ENCODE results near the gene EDDM13.
"Not testable (repeated sequence)": the region's sequence is repeated elsewhere in the genome, so short reads cannot be mapped to it uniquely, and the experiment has no call there.

EDDM13 gene

DNA sequence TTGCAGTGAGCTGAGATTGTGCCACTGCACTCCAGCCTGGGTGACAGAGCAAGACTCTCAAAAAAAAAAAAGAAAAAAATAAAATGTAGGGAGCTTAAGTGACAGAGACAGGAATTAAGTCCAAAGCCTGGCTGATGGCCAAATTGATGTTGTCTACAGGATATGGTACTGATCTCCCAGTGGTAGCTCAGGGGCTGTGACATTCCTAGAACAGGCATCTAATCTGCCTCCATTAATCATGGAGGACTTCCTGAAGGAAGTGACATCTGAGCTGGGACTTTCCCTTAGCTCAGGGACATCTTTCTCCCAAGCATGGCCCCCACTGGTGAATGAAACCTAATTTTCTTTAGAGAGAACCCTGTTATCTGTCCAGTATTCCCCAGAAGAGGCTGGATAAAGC lies 11.4 kb upstream of the EDDM13 start:
- Histone ChIP-seq H3K4me3 (ENCODE audit: insufficient read depth, low read depth, low read length, poor library complexity, severe bottlenecking) (no peak overlapping the region), H3K36me3 (ENCODE audit: control insufficient read depth, insufficient read depth, low read length) (no peaks in the 10 kb centered on the region), H3K9me3 (ENCODE audit: control insufficient read depth, low read length) (no peaks in the 10 kb centered on the region), H3K27me3 (replicated peaks; ENCODE audit: control insufficient read depth, insufficient read depth, low read length, poor library complexity, severe bottlenecking) (no peaks in the 10 kb centered on the region), H3K27ac (ENCODE audit: insufficient read depth, low read length, poor library complexity, severe bottlenecking) (no peak overlapping the region), H3K4me1 (ENCODE audit: control insufficient read depth, insufficient read depth, low read length, poor library complexity, severe bottlenecking) (no peaks in the 10 kb centered on the region)
- no peak for DNase-seq

DNA sequence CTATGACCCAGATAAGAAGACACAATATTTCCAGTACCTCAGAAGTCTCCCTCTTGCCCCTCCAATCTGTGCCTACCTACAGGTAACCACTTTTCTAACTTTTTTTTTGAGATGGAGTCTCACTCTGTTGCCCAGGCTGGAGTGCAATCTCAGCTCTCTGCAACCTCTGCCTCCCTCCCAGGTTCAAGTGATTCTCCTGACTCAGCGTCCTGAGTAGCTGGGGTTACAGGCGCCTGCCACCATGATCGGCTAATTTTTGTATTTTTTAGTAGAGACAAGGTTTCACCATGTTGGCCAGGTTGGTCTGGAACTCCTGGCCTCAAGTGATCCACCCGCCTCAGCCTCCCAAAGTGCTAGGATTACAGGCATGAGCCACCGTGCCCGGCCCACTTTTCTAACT lies 10.6 kb upstream of the EDDM13 start:
- not testable (repeated sequence) for H3K9me3 ChIP-seq (ENCODE audit: control insufficient read depth, low read length); H3K27me3 ChIP-seq (replicated peaks; ENCODE audit: control insufficient read depth, insufficient read depth, low read length, poor library complexity, severe bottlenecking); H3K4me1 ChIP-seq (ENCODE audit: control insufficient read depth, insufficient read depth, low read length, poor library complexity, severe bottlenecking); H3K27ac ChIP-seq (ENCODE audit: insufficient read depth, low read length, poor library complexity, severe bottlenecking); DNase-seq; H3K36me3 ChIP-seq (ENCODE audit: control insufficient read depth, insufficient read depth, low read length); H3K4me3 ChIP-seq (ENCODE audit: insufficient read depth, low read depth, low read length, poor library complexity, severe bottlenecking)

DNA sequence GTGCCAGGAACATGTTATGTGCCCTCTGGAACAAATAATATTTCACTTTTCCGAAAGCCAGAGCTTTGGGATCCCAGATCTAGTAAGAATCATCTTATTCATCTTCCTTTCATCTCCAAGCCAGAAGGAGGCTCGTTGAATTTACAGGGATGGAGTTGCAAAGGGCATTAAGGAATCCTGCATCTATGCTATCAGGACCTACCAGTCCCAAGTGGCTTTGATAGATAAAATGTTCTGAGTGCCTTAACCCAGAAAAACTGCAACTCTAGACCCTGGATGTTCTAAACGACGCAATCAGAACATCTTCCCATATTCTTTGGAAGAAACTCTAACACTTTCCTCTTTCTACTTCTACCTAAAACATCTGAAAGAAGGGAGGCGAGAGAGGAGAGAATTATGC lies 9.2 kb upstream of the EDDM13 start:
- no peak overlapping the region for H3K4me3 ChIP-seq (ENCODE audit: insufficient read depth, low read depth, low read length, poor library complexity, severe bottlenecking)
- no peaks in the 10 kb centered on the region for H3K9me3 ChIP-seq (ENCODE audit: control insufficient read depth, low read length)
- no peaks in the 10 kb centered on the region for H3K36me3 ChIP-seq (ENCODE audit: control insufficient read depth, insufficient read depth, low read length)
- H3K4me1 ChIP-seq (ENCODE audit: control insufficient read depth, insufficient read depth, low read length, poor library complexity, severe bottlenecking), result no peaks in the 10 kb centered on the region
- DNase-seq, result no peak
- H3K27ac ChIP-seq (ENCODE audit: insufficient read depth, low read length, poor library complexity, severe bottlenecking), result no peak overlapping the region
- H3K27me3 ChIP-seq (replicated peaks; ENCODE audit: control insufficient read depth, insufficient read depth, low read length, poor library complexity, severe bottlenecking), result no peaks in the 10 kb centered on the region

DNA sequence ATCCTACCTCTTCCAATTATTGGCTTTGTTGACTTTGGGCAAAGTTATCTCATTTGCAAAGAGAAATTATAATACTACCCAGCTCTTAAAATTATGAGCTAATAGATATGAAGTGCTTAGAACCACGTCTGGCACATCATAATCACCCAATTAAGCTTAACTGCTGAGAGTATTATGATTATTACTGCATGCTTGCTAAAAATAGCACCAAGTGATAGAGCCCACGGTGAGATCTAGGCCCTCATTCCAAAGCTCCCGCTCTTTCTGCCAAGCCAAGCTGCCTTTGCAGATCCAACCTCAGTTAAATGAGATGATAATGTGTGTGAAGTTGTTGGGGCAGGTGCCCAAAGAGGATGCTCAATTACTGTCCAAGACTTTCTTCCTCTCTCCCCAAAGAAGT lies 6.5 kb upstream of the EDDM13 start:
- Histone ChIP-seq H3K27me3 (replicated peaks; ENCODE audit: control insufficient read depth, insufficient read depth, low read length, poor library complexity, severe bottlenecking) (no peaks in the 10 kb centered on the region), H3K9me3 (ENCODE audit: control insufficient read depth, low read length) (no peaks in the 10 kb centered on the region), H3K36me3 (ENCODE audit: control insufficient read depth, insufficient read depth, low read length) (no peaks in the 10 kb centered on the region), H3K27ac (ENCODE audit: insufficient read depth, low read length, poor library complexity, severe bottlenecking) (no peak overlapping the region), H3K4me1 (ENCODE audit: control insufficient read depth, insufficient read depth, low read length, poor library complexity, severe bottlenecking) (no peaks in the 10 kb centered on the region), H3K4me3 (ENCODE audit: insufficient read depth, low read depth, low read length, poor library complexity, severe bottlenecking) (no peak overlapping the region)
- DNase-seq, result no peak

DNA sequence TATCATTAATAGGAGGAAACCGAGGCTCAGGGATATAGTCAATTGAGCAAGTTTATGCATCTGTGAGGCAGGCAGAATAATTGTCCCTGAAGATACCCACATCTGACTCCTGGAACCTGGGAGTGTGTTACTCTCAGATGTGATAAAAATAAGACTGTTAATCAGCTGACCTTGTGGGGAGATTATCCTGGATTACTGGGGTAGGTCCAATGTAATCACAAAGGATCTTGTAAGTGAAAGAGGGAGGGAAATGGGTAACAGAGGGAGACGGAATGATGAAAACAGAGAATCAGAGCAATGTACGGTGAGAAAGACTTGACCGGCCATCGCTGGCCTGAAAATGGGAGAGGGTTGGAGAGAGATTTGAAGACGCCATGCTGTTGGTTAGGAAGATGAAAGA lies 3.2 kb upstream of the EDDM13 start:
- no peak for DNase-seq
- no peak overlapping the region for H3K27ac ChIP-seq (ENCODE audit: insufficient read depth, low read length, poor library complexity, severe bottlenecking)
- no peaks in the 10 kb centered on the region for H3K27me3 ChIP-seq (replicated peaks; ENCODE audit: control insufficient read depth, insufficient read depth, low read length, poor library complexity, severe bottlenecking)
- no peak overlapping the region for H3K4me3 ChIP-seq (ENCODE audit: insufficient read depth, low read depth, low read length, poor library complexity, severe bottlenecking)
- H3K9me3 ChIP-seq (ENCODE audit: control insufficient read depth, low read length), result no peaks in the 10 kb centered on the region
- no peaks in the 10 kb centered on the region for H3K36me3 ChIP-seq (ENCODE audit: control insufficient read depth, insufficient read depth, low read length)
- H3K4me1 ChIP-seq (ENCODE audit: control insufficient read depth, insufficient read depth, low read length, poor library complexity, severe bottlenecking), result no peaks in the 10 kb centered on the region

DNA sequence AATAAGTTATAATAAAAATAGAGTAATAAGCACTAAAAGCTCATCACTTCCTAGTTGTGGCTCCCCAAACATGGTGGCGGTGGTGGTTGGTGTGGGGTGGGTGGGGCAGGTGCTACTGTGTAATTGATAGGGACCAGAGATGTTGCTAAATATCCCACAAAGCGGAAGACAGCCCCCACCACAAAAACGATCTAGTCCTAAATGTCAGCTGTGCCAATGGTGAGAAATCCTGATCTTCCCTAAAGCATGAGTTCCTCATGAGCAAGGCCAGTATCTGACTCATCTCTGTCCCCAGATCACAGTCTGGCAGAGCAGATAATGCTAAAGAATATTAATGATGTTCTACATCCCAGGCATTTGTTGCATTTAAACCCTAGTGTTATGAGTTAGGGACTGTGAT lies 1.9 kb upstream of the EDDM13 start:
- no peaks in the 10 kb centered on the region for H3K36me3 ChIP-seq (ENCODE audit: control insufficient read depth, insufficient read depth, low read length)
- no peaks in the 10 kb centered on the region for H3K9me3 ChIP-seq (ENCODE audit: control insufficient read depth, low read length)
- H3K4me1 ChIP-seq (ENCODE audit: control insufficient read depth, insufficient read depth, low read length, poor library complexity, severe bottlenecking), result no peaks in the 10 kb centered on the region
- H3K27ac ChIP-seq (ENCODE audit: insufficient read depth, low read length, poor library complexity, severe bottlenecking), result no peak overlapping the region
- no peaks in the 10 kb centered on the region for H3K27me3 ChIP-seq (replicated peaks; ENCODE audit: control insufficient read depth, insufficient read depth, low read length, poor library complexity, severe bottlenecking)
- DNase-seq, result no peak
- H3K4me3 ChIP-seq (ENCODE audit: insufficient read depth, low read depth, low read length, poor library complexity, severe bottlenecking), result no peak overlapping the region

DNA sequence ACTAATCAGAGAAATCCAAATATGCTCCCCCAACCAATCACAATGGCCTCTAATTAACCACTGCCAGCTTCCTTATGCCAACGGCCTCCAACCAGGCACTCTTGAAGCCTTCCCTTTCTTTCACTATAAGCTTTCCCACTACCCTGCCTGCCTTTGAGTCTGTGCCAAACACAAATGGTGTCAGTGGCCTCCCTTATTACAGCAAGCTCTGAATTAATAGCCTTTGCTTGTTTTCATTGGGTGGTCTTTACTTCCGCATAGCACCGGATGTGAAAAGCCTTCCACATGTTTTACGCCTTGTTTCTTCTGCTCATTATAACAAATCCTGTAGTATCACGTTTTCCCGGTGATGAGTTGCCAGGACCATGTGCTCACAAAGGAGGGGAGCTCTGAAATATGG lies 1.4 kb upstream of the EDDM13 start:
- no peaks in the 10 kb centered on the region for H3K36me3 ChIP-seq (ENCODE audit: control insufficient read depth, insufficient read depth, low read length)
- H3K9me3 ChIP-seq (ENCODE audit: control insufficient read depth, low read length), result no peaks in the 10 kb centered on the region
- no peaks in the 10 kb centered on the region for H3K4me1 ChIP-seq (ENCODE audit: control insufficient read depth, insufficient read depth, low read length, poor library complexity, severe bottlenecking)
- no peaks in the 10 kb centered on the region for H3K27me3 ChIP-seq (replicated peaks; ENCODE audit: control insufficient read depth, insufficient read depth, low read length, poor library complexity, severe bottlenecking)
- H3K27ac ChIP-seq (ENCODE audit: insufficient read depth, low read length, poor library complexity, severe bottlenecking), result no peak overlapping the region
- H3K4me3 ChIP-seq (ENCODE audit: insufficient read depth, low read depth, low read length, poor library complexity, severe bottlenecking), result no peak overlapping the region
- no peak for DNase-seq

DNA sequence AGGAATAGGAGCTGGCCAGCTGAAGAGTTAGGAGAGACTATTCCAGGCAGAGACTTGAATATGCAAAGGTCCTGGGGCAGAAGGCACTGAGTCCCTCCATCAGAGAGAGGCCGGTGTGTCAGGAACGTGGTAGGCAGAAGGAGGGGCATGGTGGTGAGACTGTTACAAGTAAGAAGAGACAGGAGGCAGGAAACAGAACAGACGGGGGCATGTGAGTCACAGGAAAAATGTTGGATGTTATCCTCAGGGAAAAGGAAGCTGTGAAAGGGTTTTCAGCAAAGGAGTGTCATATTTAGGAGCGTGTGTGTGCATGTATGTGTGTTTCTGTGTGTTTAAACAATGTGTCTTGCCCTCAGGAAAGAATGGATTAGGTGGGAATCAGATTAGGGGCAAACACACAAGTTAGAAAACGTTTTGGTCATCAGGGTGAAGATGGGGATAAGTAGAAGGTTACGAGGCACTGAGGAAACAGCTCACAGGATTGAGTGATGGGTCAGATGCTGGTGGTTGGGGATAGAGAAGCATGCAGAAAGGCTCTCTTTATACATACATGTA lies 1.1 kb downstream of the EDDM13 start:
- Histone ChIP-seq H3K36me3 (ENCODE audit: control insufficient read depth, insufficient read depth, low read length) (no peaks in the 10 kb centered on the region), H3K9me3 (ENCODE audit: control insufficient read depth, low read length) (no peaks in the 10 kb centered on the region), H3K27me3 (replicated peaks; ENCODE audit: control insufficient read depth, insufficient read depth, low read length, poor library complexity, severe bottlenecking) (no peaks in the 10 kb centered on the region), H3K4me1 (ENCODE audit: control insufficient read depth, insufficient read depth, low read length, poor library complexity, severe bottlenecking) (no peaks in the 10 kb centered on the region), H3K27ac (ENCODE audit: insufficient read depth, low read length, poor library complexity, severe bottlenecking) (no peak overlapping the region), H3K4me3 (ENCODE audit: insufficient read depth, low read depth, low read length, poor library complexity, severe bottlenecking) (no peak overlapping the region)
- no peak for DNase-seq

DNA sequence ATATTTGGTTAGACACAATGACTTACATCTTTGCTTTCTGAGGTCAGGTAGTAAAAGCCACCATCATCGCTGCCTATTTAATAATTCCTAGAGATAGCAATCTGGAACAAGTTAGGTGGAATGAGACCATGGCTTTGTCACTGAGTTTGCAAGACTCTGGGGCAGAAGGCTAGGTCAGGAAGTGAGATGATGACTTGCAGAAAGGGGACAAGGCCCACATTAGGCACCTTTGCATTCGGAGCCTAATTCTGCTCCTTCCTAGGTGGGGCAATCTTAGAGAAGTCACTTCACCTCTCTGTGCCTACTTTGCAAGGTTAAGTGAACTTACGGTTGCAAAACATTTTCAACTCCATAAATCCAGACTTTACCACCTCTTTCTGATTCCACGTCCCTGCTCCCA lies 10.3 kb downstream of the EDDM13 start:
- Histone ChIP-seq H3K9me3 (ENCODE audit: control insufficient read depth, low read length) (no peaks in the 10 kb centered on the region), H3K4me1 (ENCODE audit: control insufficient read depth, insufficient read depth, low read length, poor library complexity, severe bottlenecking) (no peaks in the 10 kb centered on the region), H3K27me3 (replicated peaks; ENCODE audit: control insufficient read depth, insufficient read depth, low read length, poor library complexity, severe bottlenecking) (no peaks in the 10 kb centered on the region), H3K36me3 (ENCODE audit: control insufficient read depth, insufficient read depth, low read length) (no peaks in the 10 kb centered on the region), H3K4me3 (ENCODE audit: insufficient read depth, low read depth, low read length, poor library complexity, severe bottlenecking) (no peak overlapping the region), H3K27ac (ENCODE audit: insufficient read depth, low read length, poor library complexity, severe bottlenecking) (no peak overlapping the region)
- DNase-seq, result no peak

DNA sequence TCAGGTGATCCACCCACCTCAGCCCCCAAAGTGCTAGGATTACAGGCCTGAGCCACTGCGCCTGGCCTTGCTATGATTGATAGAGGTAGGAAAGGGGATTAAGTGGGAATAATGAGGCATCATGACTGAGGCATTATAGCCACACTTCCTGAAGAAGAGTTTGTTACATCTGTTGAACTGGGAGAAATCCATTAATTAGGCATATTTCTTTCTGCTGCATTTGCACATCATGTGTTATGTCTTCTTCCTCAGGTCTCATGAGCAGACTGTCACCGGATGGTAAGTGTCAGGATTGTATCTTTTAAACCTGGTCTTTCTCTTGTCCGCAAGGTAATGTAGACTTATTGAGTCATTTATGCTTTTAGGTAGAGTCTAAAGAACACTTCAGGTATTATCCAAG lies 12.2 kb downstream of the EDDM13 start:
- Histone ChIP-seq H3K9me3 (ENCODE audit: control insufficient read depth, low read length) (no peaks in the 10 kb centered on the region), H3K4me3 (ENCODE audit: insufficient read depth, low read depth, low read length, poor library complexity, severe bottlenecking) (no peak overlapping the region), H3K27ac (ENCODE audit: insufficient read depth, low read length, poor library complexity, severe bottlenecking) (no peak overlapping the region), H3K27me3 (replicated peaks; ENCODE audit: control insufficient read depth, insufficient read depth, low read length, poor library complexity, severe bottlenecking) (no peaks in the 10 kb centered on the region), H3K36me3 (ENCODE audit: control insufficient read depth, insufficient read depth, low read length) (no peaks in the 10 kb centered on the region), H3K4me1 (ENCODE audit: control insufficient read depth, insufficient read depth, low read length, poor library complexity, severe bottlenecking) (no peaks in the 10 kb centered on the region)
- DNase-seq, result no peak

DNA sequence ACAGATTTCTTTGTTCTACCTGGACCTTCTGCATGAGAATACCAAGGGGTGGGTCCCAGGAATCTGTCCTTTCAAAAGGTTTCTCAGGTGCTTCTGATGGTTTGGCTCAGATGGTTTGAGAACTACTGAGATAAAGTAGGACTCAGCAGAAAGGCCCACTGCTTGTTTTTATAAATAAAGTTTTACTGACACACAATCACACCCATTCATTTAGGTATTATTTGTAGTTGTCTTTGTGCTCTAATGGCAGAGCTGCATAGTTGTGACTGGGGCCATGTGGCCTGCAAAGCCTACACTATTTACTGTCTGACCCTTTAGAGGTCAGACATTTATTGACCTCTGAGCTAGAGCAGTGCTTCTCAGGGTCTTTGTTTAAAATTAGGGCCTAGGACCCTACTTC lies 17.6 kb downstream of the EDDM13 start:
- no peak overlapping the region for H3K27ac ChIP-seq (ENCODE audit: insufficient read depth, low read length, poor library complexity, severe bottlenecking)
- no peaks in the 10 kb centered on the region for H3K27me3 ChIP-seq (replicated peaks; ENCODE audit: control insufficient read depth, insufficient read depth, low read length, poor library complexity, severe bottlenecking)
- DNase-seq, result no peak
- H3K4me3 ChIP-seq (ENCODE audit: insufficient read depth, low read depth, low read length, poor library complexity, severe bottlenecking), result no peak overlapping the region
- H3K36me3 ChIP-seq (ENCODE audit: control insufficient read depth, insufficient read depth, low read length), result peaks cover 3% of the 10 kb centered on the region
- H3K9me3 ChIP-seq (ENCODE audit: control insufficient read depth, low read length), result no peaks in the 10 kb centered on the region
- no peaks in the 10 kb centered on the region for H3K4me1 ChIP-seq (ENCODE audit: control insufficient read depth, insufficient read depth, low read length, poor library complexity, severe bottlenecking)
